HG03108 (cell line): ENCODE results near the gene FOXK1.

Source experiments
- ATAC-seq: cut with Tn5 transposase; IDR thresholded peaks from one replicate; pipeline ENCODE4 v1.9.1; 2021; ENCODE audit warnings: moderate library complexity; ENCODE audit not compliant: unreplicated experiment

Gene FOXK1

DNA sequence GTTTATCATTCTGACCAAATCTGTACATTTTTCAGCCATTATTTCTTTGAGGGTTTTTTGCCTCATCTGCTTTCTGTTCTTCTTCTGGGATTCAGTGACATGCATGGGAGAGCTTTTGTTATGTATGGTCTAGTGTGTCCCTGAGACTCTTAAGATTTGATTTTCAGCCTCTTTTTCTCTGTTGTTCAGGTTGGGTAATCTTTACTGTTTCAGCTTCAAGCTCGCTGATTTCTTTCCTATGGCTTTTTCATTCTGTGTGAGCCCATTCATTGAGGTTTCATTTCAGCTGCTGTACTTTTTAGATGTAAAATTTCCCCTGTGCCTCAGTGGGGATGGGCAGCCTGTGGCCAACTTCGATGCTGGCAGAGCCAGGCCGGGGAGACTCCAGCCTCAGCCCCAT, 38.1 kb downstream of the FOXK1 start:
- ATAC-seq = no peak

DNA sequence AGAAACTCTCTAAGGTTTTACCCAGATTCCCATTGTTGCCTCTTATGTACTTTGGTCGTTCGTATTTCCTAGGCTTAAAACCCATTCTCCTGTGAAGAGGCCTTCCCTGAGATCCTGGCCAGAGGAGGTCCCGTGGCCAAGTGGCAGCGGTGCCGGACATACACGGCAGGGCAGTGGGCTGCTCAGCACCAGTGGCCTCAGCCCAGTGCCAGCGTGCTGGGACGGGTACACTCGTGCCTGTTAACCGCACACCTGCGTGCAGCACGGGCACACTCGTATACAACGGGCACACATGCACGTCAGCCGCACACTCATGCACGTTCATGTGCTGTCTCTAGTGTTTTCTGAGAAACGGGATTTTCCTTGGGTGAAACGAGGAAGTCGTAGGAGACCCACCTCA, 40.2 kb downstream of the FOXK1 start:
- no peak for ATAC-seq

DNA sequence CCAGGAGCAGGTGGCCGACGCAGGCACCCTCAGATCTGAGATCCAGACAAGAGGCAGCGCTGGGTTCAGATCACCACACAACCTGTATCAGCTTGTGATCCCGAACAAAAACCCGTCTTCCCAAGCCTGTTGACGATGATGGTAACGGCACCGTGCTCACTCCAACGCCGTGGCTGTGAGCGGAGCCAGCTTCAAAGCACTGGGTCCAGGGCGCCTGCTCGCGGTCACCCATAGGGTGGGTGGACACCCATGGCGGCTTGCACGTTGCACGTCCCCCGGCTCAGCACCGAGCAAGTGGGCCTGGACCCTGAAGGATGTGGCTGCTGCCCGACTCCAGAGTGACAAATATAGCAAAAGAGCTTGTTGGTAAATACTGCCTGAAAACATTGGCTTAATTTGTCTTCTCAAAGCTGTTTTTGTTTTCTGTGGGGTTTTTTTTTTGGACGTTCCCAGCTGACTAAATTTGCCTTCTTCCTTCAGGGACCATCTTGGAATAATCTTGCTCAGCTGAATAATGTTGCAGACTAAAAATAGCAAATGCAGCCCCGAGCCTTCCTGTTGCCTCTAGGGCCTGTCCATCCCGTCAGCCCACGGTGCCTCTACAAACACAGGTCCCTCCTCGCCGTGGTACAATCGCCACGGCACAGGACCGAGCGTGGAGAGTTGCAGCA, 41.0 kb downstream of the FOXK1 start:
- ATAC-seq = no peak

DNA sequence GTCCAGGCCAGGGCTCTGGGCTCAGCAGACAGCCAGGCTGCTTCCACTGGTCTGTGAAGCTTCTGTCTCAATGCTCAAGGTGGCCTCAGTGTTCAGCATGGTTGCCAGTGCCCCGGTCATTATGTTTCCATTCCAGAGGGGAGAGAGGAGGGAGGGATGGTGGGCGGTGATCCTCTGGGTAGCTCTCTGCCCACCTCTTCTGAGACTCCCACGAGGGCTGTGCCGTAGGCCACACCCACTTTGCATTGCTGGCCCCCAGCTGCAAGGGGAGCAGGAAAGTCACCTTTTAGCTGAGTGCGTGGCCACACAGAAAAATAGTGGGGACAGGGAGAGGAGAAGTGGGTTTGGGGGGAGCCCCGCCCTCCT, 42.5 kb downstream of the FOXK1 start:
- ATAC-seq = peak; percentile 14

DNA sequence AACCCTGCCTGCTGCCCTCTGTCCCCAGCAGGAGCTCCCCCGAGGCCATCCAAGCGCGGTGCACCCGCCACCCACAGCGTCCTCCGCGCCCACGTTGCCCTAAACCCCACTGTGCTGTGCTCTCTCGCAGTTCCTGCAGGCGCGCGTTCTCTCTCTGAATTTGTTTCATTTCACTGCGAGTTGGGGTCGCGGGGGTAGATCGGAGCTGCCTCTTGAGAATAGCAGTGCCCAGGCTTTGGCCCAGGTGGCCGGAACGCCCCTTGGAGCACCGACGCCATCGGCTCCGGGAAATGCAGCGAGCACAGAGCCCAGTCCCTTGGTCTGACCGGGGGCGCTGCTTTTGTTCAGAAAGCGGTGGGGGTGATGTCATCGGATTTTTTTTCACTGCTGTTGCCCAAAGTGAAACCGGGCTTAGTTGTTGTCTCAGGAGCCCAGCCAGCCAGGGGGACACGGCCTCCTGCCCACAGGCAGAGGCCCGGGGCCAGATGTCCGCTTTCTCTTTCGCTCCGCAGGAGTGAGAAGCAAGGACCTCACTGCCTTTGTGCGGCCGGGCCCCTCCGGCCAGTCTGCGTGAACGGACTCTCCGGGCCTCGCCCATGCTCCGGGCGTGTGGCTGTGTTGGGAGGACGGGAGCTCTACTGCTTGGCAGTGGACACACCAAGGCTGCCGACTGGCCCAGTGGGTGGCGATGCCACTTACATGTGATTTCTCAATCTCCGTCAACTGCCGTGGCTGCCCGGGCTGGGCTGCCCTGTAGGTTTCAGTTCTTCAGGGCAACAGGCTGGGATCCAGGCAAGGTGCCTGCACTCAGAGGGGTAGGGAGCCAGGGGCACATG, 43.1 kb downstream of the FOXK1 start:
- peak; percentile 76 for ATAC-seq

DNA sequence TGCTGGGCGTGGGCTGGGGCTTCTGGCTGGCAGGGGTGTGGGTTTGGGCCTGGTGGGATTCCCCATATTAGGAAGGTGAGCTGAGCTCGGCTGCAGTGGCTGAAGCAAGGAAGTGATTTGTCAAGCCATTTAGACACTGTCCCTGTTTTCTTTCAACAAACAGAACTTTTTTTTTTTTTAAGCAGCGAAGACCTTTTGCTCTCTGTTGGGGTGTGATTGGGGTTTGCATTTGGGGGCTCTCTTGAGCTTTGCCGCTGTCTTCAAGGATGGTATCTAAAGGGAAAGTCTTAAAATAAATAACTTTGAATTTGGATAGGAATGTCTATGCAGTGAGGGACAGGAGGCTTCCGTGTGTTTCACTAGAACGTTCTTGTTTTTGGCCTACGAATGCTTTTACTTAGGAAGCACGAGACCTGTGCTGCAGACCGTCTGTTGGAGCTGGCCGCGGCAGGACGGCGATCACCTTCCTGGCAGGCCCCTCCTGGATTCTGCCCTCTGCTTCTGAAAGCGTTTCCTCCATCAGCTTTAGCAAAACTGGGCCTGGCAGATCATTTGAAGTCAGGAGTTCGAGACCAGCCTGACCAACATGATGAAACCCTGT, 43.9 kb downstream of the FOXK1 start:
- ATAC-seq = no peak

DNA sequence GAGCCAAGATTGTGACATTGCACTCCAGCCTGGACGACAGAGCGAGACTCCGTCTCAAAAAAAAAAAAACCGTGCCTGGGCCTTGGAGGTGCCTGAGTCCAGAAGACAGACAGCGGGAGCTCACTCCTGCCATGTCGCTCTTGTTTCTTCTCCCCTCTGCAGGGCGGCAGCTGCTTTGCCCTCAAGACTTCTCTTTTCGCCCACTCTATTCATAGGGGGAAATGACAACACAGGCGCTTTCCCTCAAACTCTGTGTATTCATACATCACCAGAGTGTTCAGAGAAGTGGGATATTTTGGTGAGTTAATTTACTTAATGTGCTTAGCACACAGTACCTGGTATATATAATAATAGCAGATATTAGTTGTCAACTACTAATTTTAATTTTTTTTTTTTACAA, 44.5 kb downstream of the FOXK1 start:
- no peak for ATAC-seq

DNA sequence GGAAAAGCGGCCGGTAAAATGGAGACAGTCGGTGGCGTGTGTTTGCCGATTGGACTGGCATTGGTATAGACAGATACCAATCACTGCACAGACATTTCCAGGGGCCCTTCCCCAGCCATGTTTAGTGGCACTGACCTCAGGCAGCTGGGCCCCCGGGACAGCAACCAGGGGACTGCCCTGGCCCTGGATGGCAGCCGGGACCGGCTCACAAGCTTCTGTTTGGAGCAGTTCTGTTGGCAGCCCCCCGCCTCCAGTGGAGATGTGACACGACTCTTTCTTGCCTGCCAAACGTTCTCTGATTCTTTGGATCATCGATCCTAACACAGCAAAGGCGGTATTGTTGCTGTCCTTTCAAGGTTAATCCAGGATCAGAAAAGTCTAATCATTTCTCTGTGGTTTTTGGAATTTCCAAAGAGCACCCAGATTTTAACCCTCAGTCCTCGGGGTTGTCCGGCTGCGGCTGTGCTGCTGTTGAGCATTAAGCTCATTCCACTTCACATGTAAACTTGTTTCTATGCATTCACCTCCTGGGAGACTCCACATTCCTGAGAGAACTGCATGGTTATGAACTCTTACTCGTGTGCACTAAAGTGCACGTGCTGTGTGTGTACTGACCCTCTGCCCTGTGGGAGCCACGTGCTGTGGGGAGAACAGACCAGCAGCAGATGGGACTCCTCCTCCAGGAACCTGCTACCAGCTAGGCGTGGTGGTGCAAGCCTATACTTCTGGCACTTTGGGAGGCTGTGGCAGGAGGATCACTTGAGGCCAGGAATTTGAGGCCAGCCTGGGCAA, 46.0 kb downstream of the FOXK1 start:
- ATAC-seq = no peak

DNA sequence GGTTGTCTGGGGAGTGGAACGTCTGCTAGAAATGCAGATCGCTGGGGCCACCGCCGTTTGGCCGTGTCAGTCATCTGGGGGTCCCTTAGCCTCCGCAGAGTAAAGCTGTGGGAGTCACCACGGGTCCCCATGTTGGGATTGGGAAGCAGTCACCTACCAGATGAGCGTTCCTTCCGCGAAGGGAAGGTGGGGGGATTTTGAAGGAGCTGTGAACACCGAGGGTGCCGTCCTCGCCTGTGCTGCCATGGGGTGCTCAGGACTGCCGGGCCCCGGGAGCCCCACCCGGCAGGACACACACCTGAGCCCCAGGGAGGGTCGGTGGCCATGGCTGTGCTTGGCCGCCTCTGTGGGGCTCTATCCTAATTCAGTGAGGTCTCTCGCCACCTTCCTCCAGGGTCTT, 47.2 kb downstream of the FOXK1 start:
- no peak for ATAC-seq

DNA sequence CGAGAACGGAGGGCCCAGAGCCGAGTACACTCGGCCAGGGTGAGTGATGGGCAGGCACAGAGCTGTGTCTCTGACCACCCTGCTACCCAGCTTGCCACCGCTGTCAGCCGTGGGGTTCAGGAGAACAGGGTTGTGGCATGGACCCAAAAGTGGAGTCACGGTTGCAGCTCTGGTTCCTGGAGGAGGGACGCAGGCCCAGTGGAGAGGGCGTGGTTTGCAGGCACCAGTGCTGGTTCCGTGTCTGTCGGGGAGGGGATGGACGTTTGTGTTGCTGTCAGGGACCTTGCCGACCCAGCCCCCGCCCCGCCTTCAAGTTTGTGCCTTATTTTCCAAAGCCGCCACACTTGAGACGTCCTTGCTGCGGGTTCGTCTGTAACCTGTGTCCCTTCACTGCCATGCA, 48.2 kb downstream of the FOXK1 start:
- ATAC-seq = no peak

DNA sequence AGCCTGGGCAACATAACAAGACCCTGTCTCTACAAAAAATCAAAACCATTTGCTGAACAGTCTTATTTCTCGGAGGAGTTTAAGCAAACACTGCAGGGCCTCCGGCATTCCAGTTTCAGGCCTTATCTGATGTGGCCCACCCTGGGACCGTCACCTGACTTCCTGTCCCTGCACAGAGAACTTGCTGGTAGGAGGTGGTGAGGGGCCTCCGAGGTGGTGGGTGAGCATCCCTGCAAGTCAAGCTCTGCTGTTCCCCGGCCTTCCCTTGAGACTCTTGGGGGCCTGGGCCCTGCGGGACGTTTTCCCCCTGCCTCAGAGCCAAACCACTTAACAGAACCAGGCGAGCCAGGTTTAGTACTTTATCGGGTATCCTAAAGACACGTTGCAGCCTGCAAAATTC, 48.9 kb downstream of the FOXK1 start:
- ATAC-seq = no peak

DNA sequence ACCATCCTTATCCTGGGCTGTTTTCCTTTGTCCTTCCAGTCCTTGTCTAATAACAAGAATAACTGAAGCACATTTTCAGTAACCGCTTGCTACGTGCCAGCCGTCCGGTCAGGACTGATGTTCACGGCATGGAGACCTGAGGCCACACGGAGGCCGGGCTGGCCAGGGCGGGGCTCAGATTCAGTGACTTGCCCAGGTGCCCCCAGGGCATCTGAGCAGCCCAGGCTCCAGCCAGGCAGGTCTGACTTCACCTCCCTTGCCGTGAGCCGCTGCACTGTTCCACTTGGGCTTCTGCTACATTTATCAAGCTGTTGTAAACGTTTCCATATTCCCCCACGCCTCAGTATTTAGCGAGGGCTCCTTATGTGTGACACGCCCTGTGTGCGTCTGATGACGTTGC, 49.7 kb downstream of the FOXK1 start:
- ATAC-seq = no peak

DNA sequence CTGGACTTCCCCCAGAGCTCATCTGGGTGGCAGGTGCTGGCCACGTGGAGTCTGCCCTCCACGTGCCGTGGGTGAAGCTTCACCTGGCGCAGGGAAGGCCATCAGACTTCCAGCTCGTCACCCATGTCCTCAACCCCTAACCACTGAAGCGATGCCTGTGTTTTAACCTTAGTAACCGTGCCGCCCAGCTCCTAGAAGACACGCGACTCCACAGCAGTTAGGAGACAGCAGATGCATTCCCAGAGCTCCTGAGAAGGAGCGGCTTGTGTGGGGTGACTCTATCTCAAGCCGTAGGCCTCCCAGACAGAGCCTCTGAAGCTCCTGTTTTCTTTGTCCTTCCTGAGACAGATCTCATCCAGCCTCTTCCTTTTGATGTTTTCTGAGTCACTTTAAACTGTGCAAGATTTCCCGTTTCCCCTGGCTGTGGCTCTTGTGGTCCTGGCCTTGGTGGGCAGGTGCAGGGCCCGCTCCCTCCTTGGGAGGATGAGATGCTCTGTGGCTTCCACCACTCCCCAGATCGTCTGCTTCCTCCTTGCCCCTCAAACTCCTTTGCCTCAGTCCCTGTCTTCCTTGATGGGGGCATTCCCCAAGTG, 51.9 kb downstream of the FOXK1 start:
- no peak for ATAC-seq

DNA sequence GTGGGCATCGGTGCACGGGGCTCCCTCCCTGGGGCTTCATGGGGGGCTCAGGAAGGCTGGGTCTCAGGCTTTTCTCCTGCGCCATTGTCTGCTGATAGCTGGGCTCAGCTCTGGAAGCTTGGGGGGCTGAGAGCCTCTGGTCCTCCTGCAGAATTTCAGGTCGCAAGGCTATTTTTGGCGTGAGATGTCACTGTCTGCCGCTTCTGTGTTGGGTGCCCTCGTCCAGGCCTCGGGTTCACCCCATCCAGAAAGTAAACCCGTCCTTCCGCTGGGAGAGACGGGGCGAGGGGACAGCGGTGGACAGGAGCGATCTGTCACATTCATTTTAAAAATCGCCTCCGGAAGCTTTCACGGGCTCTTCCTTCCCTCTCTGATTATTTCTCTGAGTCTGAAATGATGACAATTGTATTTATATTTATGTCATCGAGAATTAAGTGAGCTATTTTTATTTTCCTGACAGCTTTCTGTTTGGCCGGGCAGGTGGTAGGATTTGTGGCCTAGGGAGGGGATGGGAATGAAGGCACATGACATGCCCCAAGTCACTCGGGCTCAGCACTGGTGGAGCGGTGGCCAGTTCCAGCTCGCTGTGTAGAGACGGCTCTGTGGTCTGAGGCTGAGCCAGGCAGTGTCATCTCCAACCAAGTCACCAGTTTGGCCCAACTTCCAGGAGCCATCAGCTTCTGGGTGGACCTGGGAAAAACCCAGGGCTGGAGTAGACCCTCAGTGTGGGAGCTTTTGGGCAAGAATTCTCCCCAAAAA, 52.7 kb downstream of the FOXK1 start:
- ATAC-seq = no peak

DNA sequence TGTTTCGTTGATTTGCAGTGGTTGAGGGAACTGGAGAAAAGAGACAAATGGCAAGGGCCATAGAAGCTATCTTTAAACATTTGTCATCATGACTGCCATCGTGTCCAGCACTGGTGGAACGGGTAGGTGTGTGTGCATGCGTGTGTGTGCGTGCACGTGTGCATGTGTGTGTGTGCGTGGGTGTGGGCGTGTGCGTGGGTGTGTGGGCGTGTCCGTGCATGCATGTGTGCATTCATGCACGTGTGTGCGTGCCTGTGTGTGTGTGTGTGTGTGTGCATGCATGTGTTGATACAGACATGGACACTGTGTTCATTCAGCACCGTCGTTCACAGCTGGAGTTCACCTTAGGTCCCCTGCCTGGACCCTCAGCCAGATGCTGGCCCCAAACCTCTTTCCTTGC, 55.2 kb downstream of the FOXK1 start:
- no peak for ATAC-seq

DNA sequence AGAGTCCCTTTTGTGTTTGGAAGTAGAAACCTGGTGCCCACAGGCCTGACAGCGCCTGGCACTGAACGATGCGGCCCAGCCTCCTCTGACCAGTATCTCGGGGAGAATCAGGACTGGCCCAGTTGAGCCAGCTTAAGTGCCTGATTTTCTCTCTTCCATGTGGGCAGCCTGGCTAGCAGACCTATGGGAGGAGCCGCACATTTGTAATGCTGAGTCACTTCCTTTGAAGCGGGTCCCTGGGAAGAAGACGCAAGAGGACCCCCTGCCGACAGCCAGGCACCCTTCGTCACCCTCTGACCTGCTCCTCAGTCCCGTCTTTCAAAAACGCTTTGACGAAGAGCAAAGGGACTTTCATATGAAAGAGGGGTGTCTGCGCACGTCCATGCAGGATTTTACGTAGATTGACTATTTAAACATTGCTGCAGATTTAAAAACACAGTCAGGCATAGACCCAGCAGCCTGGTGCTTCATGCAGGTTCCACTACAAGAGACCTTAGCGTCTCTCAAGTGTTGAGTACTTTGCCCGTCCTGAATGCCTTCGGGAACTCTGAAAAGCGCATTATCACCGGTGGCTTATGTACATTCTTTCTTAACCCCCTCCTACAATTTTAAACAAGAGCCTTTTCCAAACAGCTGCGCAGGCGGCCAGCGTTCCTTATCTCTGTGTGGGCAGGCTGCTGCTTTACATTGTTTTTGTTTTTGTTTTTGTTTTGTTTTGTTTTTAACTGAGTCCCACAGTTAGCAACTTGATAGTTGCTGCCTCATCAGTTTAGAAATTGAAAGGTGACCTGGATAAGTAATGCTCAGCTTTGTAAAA, 56.8 kb downstream of the FOXK1 start:
- no peak for ATAC-seq

DNA sequence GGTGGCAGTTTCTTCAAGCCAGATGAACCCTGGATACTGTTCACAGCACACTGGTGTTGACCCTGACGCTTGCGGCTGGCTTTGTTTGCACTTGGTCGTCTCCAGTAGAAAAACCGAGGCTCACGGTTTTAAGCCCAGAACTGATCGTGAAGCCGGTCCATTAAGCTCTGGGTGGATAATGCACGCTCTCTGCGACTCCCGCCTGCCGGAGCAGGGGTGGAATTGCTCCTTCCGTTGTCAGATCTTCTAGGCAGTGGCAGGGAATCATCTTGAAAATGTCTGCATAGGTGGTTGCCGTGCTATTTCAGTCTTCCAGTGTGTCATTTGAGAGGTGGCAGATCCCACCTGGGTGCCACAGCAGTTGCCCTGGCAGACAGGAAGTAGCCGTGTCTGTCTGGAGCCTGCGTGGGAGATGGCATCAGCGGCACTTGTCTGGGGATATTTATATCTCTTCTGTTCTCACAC, 57.5 kb downstream of the FOXK1 start:
- no peak for ATAC-seq

DNA sequence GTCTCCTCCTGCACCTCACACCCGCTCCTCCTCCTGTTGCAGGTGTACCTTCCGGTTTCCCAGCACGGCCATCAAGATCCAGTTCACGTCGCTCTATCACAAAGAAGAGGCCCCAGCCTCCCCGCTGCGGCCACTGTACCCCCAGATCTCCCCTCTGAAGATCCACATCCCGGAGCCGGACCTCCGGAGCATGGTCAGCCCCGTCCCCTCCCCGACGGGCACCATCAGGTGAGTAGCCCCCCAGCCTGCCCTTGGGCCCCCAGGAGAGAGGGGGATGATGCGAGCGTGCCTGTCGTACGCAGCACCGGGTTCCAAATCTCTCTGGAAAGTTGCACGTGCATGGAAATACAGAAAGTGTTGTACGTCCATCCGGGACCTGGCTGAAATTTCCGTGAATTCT, 58.7 kb downstream of the FOXK1 start:
- no peak for ATAC-seq

DNA sequence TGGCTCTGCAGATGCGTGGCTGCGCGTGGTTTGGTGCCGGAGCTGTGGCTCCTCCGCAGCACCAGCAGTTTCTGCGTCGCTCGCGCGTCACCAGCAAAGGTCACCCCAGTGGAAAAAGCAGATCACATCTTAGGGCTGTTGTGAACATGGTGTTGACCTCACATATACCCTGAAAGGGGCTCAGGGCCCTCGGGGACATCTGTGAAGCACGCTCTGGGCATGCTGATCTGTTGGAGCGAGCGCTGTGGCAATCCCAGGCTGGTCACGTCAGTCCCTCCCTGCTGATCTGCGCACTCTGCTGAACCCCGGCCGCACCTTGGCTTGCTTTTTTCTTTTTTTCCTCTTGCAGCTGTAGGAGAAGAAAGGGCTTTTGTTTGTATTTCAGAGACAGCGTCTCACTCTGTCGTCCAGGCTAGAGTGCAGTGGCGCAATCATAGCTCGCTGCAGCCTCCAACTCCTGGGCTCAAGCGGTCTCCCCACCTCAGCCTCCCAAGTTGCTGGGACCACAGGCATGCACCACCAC, 60.0 kb downstream of the FOXK1 start:
- ATAC-seq = no peak
